HG03565 (cell line): ENCODE data around the gene CERS6.

Experiments
- ATAC-seq: cut with Tn5 transposase; IDR thresholded peaks from one replicate; pipeline ENCODE4 v1.9.1; 2021; ENCODE audit warnings: mild to moderate bottlenecking, moderate library complexity; ENCODE audit not compliant: unreplicated experiment

The CERS6 gene

DNA sequence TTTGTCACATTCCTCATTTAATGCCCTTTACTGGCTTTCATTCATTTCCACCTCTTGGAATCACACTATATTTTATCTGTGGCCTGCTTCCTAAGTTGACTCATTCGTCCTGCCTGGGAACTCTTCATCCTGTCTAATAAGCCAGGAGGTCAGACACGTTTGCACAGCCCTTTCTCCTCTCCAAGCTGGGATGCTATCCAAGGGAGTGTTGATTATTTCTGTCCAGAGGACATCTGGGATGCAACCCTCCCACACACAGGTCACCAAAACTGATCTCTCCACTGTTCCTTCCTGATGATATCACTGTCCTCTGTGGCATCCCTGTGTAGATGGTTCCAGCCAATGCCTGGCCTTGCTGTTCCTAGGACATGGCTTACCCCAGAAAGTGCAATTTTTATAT, 266.5 kb downstream of the CERS6 start:
- ATAC-seq, result no peak

DNA sequence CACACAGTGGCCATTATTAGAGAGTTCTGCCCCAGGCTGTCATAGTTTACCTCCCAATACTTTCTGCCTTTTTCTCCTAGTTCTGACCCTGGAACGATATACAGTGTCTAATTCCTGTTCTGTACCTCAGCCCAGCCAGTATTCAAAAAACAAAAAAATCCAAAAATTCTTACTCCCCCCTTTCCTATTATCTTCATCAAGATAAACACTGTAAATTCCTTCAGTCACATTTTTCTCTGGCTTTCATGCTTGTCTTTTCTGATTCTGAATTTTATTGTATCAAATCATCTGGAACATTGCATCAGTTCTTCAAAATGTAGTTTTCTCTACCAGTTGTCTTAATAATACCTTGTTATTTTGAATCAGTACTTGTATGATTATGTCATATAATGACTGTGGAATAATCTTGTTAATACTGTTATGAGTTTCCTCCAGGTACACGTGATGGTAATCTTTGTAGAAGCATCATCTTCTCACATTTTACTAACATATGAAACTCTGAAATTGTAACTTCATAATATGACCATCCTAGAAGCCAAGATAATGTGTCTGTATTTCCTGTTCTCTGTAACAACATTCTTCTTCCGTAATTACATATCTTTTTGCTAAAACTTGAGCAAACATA, 267.3 kb downstream of the CERS6 start:
- ATAC-seq, result no peak

DNA sequence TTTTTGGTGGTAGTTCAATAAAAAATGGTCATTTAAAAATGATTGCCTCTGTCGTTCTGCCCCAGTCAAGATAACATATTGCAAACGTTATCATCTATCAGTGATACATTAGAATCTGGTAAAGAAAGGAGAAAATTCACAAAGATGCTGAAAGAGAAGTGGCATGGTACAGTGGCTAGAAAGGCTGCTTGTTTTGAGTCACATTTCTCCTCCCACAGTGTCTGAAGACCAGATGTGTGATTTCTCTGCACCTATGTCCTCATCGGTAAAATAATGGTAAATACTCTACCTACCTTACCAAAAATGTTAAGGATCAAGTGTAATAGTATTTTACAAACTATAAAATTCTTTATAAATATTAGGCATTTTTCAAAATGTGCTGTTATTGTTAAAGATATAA, 270.3 kb downstream of the CERS6 start:
- peak; percentile 54 for ATAC-seq

DNA sequence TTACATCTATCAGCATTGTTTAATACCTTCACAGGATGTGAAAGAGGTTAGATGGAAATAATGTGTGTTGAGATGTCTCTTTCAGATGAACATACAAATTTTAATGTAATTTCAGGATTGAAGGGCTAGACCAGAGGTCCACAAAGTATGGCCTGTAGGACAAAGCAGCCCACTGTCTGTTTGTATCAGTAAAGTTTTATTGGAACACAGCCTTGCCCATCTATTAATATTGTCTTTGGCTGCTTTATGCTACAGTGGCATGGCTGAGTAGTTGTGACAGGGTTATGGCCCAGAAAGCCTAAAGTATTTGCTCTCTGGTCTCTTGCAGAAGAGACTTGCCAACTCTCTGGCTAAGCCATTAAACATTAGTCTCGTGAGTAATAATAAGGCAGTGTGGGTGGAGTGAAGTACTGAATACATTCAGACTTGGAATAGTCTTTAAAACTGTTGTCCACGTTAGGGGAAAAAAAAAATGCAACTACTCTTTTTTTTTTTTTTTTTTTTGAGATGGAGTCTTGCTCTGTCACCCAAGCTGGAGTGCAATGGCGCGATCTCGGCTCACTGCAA, 271.9 kb downstream of the CERS6 start:
- no peak for ATAC-seq

GRCh38 chr2:168729455-168729854, 273.4 kb downstream of the CERS6 start:
- no peak for ATAC-seq

- ATAC-seq, result no peak
Observed at GRCh38 chr2:168730344-168730743, 274.3 kb downstream of the CERS6 start.

- ATAC-seq, result no peak
Observed at GRCh38 chr2:168731002-168731401, 274.9 kb downstream of the CERS6 start.

DNA sequence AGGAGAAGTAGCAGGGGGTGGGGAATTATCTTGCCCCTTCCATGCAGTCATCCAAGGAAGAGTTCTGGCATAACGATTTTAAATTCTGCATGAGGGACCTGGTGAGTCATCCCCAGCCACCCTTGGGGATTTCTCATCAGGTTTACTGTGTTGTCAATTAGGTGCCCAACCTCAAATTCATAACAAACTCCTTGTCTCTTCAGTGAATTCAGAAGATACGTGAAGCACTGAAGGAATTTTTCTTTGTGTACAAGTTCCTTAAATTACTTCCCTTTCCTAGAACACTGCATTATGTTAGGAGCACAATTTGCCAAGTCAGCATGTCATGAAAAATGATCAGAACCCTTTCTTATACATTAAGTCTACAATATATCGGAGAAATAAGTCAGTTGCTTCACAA, 275.5 kb downstream of the CERS6 start:
- no peak for ATAC-seq

GRCh38 chr2:168732100-168732499, 276.0 kb downstream of the CERS6 start:
- ATAC-seq, result no peak

GRCh38 chr2:168732506-168732905, 276.4 kb downstream of the CERS6 start:
- no peak for ATAC-seq

- ATAC-seq, result no peak
Observed at GRCh38 chr2:168734199-168734760, 278.2 kb downstream of the CERS6 start.

- ATAC-seq, result no peak
Observed at GRCh38 chr2:168736649-168737445, 280.8 kb downstream of the CERS6 start.

GRCh38 chr2:168738062-168738461, 282.0 kb downstream of the CERS6 start:
- ATAC-seq, result no peak

GRCh38 chr2:168740360-168740759, 284.3 kb downstream of the CERS6 start:
- ATAC-seq, result no peak

DNA sequence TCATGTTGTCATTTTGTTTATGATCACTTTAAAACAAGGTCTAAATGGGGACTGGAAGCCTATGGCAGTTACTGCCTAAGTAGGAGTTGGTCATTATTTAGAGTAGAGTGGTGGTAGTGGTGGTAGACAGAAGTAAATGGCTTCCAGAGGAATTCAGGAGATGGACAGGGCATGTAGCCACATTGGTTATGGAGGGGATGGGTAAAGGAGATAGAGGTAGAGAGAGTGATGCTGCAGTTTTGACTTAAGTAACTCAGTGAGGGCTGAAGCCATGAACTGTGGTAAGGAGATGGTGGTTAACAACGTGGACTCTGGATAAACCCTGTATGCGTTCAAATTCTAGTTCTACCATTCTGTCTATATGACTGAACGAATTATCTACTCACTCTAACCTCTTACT, 284.7 kb downstream of the CERS6 start:
- ATAC-seq, result no peak

DNA sequence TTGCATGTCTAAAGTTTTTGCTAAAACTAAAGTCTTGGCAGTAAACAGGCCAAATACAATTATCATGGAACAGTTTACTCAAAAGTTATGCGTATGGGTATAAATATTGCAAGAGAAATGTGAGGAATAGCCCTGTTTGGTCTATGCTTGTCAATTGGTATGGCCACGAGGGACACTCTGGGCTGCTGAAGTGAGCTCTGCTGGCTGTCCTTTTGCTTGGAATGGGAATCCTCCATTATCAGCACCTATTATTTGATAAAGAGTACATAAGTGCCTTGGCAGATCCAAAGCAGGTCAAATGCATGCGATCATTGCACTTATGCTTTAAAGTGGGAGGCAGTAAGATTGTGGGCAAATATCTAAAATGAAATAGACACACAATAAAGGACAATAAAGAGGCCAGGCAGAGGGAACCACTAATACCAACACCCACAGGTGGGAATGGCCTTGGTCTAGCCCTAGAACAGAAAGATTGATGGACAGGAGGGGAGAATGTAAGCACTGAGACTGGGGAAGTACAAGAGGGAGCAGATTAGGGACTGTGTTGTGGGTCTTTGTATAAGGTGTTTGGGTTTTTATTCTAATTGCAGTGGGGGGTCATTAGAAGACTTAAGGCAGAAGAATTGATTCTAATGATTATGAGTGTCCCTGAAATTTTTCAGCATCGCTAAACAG, 286.3 kb downstream of the CERS6 start:
- no peak for ATAC-seq

DNA sequence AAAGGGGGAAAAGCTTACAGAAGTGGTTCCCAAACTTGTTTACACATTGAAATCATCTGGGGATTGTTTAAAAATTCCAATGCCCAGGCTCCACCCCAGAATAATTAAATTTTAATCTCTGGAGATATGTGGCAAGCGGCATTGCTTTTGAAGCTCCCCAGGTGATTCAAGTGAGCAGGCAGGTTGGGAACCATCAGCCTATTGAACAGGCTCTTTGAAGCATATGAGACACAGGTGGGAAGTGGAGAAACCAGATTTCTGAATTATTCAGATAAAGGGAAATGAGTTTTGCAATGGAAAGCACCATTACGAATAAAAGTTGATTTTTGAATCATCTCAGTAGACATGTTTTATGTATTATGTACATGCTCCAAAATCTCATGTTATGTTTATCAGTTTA, 288.8 kb downstream of the CERS6 start:
- ATAC-seq, result no peak

DNA sequence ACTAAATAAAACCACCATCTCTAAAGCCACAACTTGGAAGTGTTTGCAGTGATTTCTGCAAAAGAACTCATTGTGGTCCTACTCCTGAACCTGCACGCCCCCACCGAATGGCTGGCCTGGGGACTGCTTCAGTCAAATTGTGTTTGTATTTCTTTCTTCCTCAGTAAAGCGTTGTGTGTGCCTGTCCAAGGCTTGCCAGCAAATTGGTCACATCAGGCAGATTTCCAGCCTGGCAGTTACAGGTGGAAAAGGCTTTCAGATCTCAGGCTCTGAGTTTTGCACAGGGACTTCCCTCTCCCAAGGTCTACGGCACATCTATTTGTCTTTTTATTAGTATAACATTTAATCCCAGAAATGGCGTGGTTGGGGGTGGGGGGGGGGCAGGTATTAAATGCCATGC, 292.4 kb downstream of the CERS6 start:
- no peak for ATAC-seq

GRCh38 chr2:168749297-168749696, 293.2 kb downstream of the CERS6 start:
- ATAC-seq, result no peak

DNA sequence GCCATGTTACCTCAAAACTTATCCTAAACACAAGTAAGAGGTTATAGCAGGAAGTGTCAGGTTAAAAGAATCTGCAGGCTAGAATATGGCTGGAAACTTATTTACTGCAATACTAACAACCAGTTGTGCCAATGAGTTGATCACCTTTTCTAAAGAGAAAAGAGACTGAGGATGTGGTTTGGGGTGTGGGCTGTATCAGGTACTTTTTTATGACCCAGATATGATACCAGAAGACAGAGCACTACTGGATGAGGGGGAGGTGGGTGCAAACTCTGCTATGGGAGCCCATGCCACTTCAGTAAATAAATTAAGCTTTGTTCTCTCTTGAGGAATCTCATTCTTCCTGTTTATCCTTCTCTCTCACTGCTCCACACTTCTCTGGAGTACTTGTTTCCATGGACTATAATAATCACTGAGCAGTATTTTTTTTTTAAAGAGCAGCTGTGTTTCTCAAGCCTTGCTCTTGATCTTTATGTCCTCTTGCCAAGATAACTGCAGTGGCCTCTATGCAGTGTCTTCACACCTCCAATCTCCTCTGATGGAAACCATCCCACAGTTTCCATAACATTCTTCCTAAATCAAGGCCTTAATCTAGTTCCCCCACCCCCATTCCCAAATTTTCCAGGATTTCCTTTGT, 295.1 kb downstream of the CERS6 start:
- peak; percentile 79 for ATAC-seq

DNA sequence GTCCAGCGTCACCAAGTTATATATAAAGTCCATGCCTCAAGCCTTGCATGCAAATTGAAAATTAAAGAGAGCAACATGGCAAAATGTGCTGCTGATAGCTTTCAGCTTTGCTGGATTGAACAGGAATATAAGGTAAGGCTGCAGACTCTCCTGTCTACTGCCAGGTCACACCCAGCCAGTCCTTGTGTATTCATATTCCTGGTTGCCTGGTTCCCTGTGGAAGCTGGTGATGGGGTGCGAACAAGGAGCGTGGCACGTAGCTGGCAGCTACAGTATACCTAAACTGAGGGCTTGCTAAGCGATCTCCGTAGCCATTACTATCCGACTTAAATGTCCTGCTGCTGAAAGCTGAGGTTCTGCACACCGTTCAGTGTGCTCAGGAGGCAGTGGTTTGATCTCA, 296.3 kb downstream of the CERS6 start:
- no peak for ATAC-seq
